ENCODE measurements around the gene MAPKBP1. TPM values are rescaled to one million over a fixed set of nuclear protein-coding genes. Genes with fewer than 3 reads are reported as not detected.

MAPKBP1 gene
- total and polyA plus RNA-seq, 9 of the 15 experiments (the other 6 are each of a cell fraction or from before 2014, with no cell fraction given) = 0.15 to 9.5 (median 4.5) TPM

GRCh38 chr15:41832875-41833274 is 58.6 kb downstream of the MAPKBP1 start:
- no peak for DNase-seq (ENCODE audit: extremely low read depth in 1 of 4, low spot score in 3 of 4)
- TF ChIP-seq RFX1 (IDR thresholded peaks at IDR 0.05) (no peak), GTF3C2 (IDR thresholded peaks at IDR 0.05; ENCODE audit: borderline replicate concordance, extremely low read depth, insufficient read length) (no peak), HBP1 (CRISPR knock-in tag; IDR thresholded peaks at IDR 0.05) (no peak), ZZZ3 (IDR thresholded peaks at IDR 0.05) (no peak), FIP1L1 (IDR thresholded peaks at IDR 0.05; ENCODE audit: low read depth, low read length, poor library complexity, severe bottlenecking) (no peak), BACH1 (tag; IDR thresholded peaks at IDR 0.05) (no peak), CTCFL (IDR thresholded peaks at IDR 0.05; ENCODE audit: borderline replicate concordance, insufficient read depth, low read depth, low read length, poor library complexity, severe bottlenecking) (no peak), ETV5 (CRISPR knock-in tag; IDR thresholded peaks at IDR 0.05; ENCODE audit: low read depth) (no peak), ZKSCAN8 (CRISPR knock-in tag; IDR thresholded peaks at IDR 0.05) (no peak), ZNF408 (CRISPR knock-in tag; IDR thresholded peaks at IDR 0.05; ENCODE audit: low read depth) (no peak), KAT2B (IDR thresholded peaks at IDR 0.05; ENCODE audit: low read depth, low read length) (no peak), EHMT2 (IDR thresholded peaks at IDR 0.05) (no peak), SUPT5H (IDR thresholded peaks at IDR 0.05) (no peak), ZNF280A (IDR thresholded peaks at IDR 0.05; ENCODE audit: low read depth, partially characterized antibody) (no peak)

More at GRCh38 chr15:41832875-41833274, 58.6 kb downstream of the MAPKBP1 start:
- Histone ChIP-seq H3K27ac (ENCODE audit: extremely low read depth, low read depth, low read length) (no peak overlapping the region), H3K4me3 (no peak overlapping the region), H3K9ac (ENCODE audit: insufficient read depth in 1 of 2, low read depth in 2 of 2, low read length in 2 of 2) (no peak overlapping the region), H3K36me3 (ENCODE audit: control insufficient read depth, insufficient read depth, low read length) (peaks cover 10% of the 10 kb centered on the region; the same call in 1 of the 3 replicates), H3K4me1 (replicated peaks in 1 of 2; ENCODE audit: control insufficient read depth in 2 of 2, insufficient read depth in 2 of 2, low read length in 2 of 2) (peaks cover 6 to 16% of the 10 kb centered on the region in 2 experiments; a peak in 2 of 5 replicates), H3K9me3 (replicated peaks; ENCODE audit: control insufficient read depth, insufficient read depth, low read depth, low read length) (no peaks in the 10 kb centered on the region), H3K4me2 (ENCODE audit: insufficient read depth, low read length) (no peak overlapping the region), H2AFZ (ENCODE audit: low read depth, low read length) (no peak overlapping the region), H3K9me1 (ENCODE audit: control insufficient read depth, insufficient read depth, low read length) (no peaks in the 10 kb centered on the region), H3K27me3 (ENCODE audit: control insufficient read depth in 2 of 2, insufficient read depth in 2 of 2, low read length in 2 of 2) (no peaks in the 10 kb centered on the region), H3K79me2 (ENCODE audit: control insufficient read depth, insufficient read depth, low read length) (peaks cover 9% of the 10 kb centered on the region; the same call in 2 of the 3 replicates), H4K20me1 (replicated peaks; ENCODE audit: control insufficient read depth, insufficient read depth, low read length) (peaks cover 11% of the 10 kb centered on the region; the same call in 1 of the 2 replicates)
- in situ Hi-C loops (cut with MboI) = no loop called here
- POLR2A ChIA-PET = interaction anchor here (0.6 to 1.8 kb wide), 4 partner anchors 11 to 17 kb away, joined by 3 to 10 read pairs (median 4); no protein-coding TSS in a partner anchor
- no peak for FAIRE-seq
- CTCF ChIA-PET (ENCODE audit: low intra/inter-chr PET ratio) = no interaction called here
- BruUV-seq (replicated peaks) = no TSS peak
- intact Hi-C loops (cut with micrococcal nuclease) = no loop called here
- ATAC-seq = no peak
- WGBS (ENCODE audit: insufficient coverage, low coverage, missing lambda C conversion rate) = 63% methylated on average over 3 of the region's 3 CpGs

Measured in K562 (cell line).